Astrocyte of the cerebellum (primary cell): ENCODE measurements around the gene CTSW.
A peak's percentile ranks its signal among the peaks of the same experiment; 100 is the strongest.

Experiments used
- DNase-seq: peaks from one replicate; pipeline ENCODE4 v3.0.0-alpha.2; 2011; ENCODE audit warnings: low read depth
- H3K4me3 ChIP-seq: 2 replicates; pipeline ENCODE4 v1.5.1; 2011; ENCODE audit warnings: mild to moderate bottlenecking, low read depth, low read length, moderate library complexity
- CTCF ChIP-seq: IDR thresholded peaks from 2 replicates; pipeline ENCODE4 v1.5.1; 2012; ENCODE audit warnings: low read length, low read depth, moderate library complexity, mild to moderate bottlenecking; ENCODE audit errors: missing control alignments
- in situ Hi-C: cut with HindIII; loops from 2 replicates; pipeline ENCODE4 v1.10.0; 2017; ENCODE audit warnings: low sequenced_read_pairs

The CTSW gene

GRCh38 chr11:65917077-65917433 is 37.4 kb downstream of the CTSW start:
- in situ Hi-C loops = no loop called here
- no peak for DNase-seq
- peak overlapping the region; percentile 94 for H3K4me3 ChIP-seq
- no peak for TF ChIP-seq CTCF

GRCh38 chr11:65917434-65918210 is 38.0 kb downstream of the CTSW start:
- H3K4me3 ChIP-seq = peak overlapping the region; percentile 94
- DNase-seq = no peak
- TF ChIP-seq CTCF = no peak
- in situ Hi-C loops = no loop called here

GRCh38 chr11:65918211-65919140 is 38.8 kb downstream of the CTSW start, which contains the start of gene C11orf68:
C11orf68 (minus strand) TSS chr11:65919062; CDS start chr11:65919031, 31 bp downstream.
- no peak for DNase-seq
- peak within 1 kb of the TSS; percentile 94 for H3K4me3 ChIP-seq
- no peak for TF ChIP-seq CTCF
- in situ Hi-C loops = no loop called here

GRCh38 chr11:65919141-65919572 is 39.5 kb downstream of the CTSW start, which contains the start of gene DRAP1:
DRAP1 (plus strand) TSS chr11:65919426; CDS start chr11:65919502, 76 bp downstream.
- H3K4me3 ChIP-seq = peak within 1 kb of the TSS; percentile 94
- in situ Hi-C loops = no loop called here
- no peak for TF ChIP-seq CTCF
- peak; percentile 94 for DNase-seq

GRCh38 chr11:65919573-65920371 is 40.1 kb downstream of the CTSW start:
- peak overlapping the region; percentile 72 for H3K4me3 ChIP-seq
- in situ Hi-C loops = no loop called here
- no peak for DNase-seq
- no peak for TF ChIP-seq CTCF

- no peak for TF ChIP-seq CTCF
- in situ Hi-C loops = no loop called here
- peak overlapping the region; percentile 72 for H3K4me3 ChIP-seq
- no peak for DNase-seq
Measured at GRCh38 chr11:65920372-65920802, 40.8 kb downstream of the CTSW start.
